ENCODE data around the gene TMEM198. TPM values are rescaled to one million over a fixed set of nuclear protein-coding genes. Genes with fewer than 3 reads are reported as not detected.

TMEM198 gene
- total RNA-seq, 6 experiments from 2014 or later: 0.68 to 3.2 (median 1.2) TPM

DNA sequence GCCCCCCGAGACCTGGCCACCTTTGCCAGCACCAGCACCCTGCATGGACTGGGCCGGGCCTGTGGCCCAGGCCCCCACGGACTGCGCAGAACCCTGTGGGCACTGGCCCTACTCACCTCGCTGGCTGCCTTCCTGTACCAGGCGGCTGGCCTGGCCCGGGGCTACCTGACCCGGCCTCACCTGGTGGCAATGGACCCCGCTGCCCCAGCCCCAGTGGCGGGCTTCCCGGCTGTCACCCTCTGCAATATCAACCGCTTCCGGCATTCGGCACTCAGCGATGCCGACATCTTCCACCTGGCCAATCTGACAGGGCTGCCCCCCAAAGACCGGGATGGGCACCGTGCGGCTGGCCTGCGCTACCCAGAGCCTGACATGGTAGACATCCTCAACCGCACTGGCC is 29.0 kb upstream of the TMEM198 start:
- ATAC-seq (no peak), DNase-seq (no peak)
- Histone ChIP-seq H3K36me3 (no peaks in the 10 kb centered on the region), H3K9me3 (no peaks in the 10 kb centered on the region), H3K27me3 (no peaks in the 10 kb centered on the region), H3K4me3 (no peak overlapping the region), H3K27ac (no peak overlapping the region), H3K4me1 (peaks cover 0 to 2% (median 0%) of the 10 kb centered on the region in 4 donors)
- WGBS (ENCODE audit: insufficient coverage, low coverage, low lambda C conversion rate, missing lambda C conversion rate): no CpG with 5 or more reads among the region's 21 CpGs
- intact Hi-C loops (cut with DNase I): no loop called here
- no peak for TF ChIP-seq POLR2A (IDR thresholded peaks at IDR 0.05)

DNA sequence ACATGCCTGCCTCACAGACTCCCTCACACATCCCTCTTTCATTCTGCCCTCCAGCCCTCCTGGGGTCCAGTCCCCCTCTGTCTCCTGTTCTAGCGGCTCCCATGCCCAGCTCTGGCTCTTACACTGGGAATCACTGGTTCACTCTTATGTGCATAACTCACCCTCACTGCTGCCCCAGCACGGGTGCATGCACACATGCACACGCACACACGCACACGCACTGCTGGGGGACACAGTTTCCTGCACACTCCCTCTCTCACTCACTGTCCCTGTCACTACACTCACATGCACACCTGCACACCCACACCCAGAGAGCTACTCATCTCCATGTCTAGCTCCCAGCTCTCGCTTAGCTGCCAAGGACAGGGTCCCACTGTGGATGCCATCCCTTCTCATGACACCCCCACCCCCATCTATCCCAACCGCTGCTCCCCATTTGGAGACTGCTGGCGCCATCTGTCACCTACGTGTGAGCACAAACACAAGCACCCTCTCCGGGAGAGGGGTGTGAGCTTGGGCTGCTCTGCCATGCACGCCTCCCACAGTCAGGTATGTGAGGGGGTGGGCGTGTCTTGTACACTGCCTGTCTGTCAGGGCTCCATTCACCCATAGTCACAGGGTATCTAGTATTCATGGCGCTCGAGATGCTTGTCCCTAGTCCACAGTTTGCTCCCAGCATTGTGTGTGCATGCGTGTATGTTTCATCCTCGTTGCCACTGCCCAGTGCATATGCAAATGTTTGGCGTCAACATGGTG is 27.8 kb upstream of the TMEM198 start:
- Histone ChIP-seq H3K9me3 (no peaks in the 10 kb centered on the region), H3K27me3 (no peaks in the 10 kb centered on the region), H3K4me3 (no peak overlapping the region), H3K36me3 (no peaks in the 10 kb centered on the region), H3K27ac (no peak overlapping the region), H3K4me1 (no peaks in the 10 kb centered on the region)
- TF ChIP-seq POLR2A (IDR thresholded peaks at IDR 0.05): no peak
- TF ChIP-seq, protein P1, sequence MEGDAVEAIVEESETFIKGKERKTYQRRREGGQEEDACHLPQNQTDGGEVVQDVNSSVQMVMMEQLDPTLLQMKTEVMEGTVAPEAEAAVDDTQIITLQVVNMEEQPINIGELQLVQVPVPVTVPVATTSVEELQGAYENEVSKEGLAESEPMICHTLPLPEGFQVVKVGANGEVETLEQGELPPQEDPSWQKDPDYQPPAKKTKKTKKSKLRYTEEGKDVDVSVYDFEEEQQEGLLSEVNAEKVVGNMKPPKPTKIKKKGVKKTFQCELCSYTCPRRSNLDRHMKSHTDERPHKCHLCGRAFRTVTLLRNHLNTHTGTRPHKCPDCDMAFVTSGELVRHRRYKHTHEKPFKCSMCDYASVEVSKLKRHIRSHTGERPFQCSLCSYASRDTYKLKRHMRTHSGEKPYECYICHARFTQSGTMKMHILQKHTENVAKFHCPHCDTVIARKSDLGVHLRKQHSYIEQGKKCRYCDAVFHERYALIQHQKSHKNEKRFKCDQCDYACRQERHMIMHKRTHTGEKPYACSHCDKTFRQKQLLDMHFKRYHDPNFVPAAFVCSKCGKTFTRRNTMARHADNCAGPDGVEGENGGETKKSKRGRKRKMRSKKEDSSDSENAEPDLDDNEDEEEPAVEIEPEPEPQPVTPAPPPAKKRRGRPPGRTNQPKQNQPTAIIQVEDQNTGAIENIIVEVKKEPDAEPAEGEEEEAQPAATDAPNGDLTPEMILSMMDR (IDR thresholded peaks at IDR 0.05): no peak
- WGBS (ENCODE audit: insufficient coverage, low coverage, low lambda C conversion rate, missing lambda C conversion rate): 69% methylated on average over 7 of the region's 17 CpGs
- intact Hi-C loops (cut with DNase I): no loop called here
- no peak for ATAC-seq
- DNase-seq: no peak

DNA sequence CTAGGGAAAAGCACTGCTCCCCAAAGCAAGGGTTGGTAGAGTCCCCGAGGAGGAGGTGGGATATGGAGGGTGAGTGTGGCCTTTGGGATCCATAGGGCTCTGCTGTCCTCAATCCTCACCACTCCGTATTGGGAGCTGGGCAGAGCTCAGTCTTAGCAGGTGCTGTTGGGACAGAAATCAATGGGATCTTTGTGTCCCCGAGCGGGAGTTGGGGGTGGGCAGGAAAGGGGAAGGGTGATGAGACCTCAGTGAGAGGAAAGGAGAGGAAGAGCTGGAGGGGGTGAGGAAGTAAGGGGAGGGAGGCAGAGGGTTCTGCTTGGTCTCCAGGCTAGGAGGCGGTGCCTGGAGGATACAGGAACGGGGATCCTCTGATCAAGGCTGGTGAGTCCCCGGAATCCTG is 26.9 kb upstream of the TMEM198 start:
- H3K27me3 ChIP-seq: no peaks in the 10 kb centered on the region
- no peak for TF ChIP-seq POLR2A (IDR thresholded peaks at IDR 0.05)
- TF ChIP-seq, protein P1 (IDR thresholded peaks at IDR 0.05): no peak
- ATAC-seq: no peak
- no peaks in the 10 kb centered on the region for H3K9me3 ChIP-seq
- no peak overlapping the region for H3K4me3 ChIP-seq
- no peaks in the 10 kb centered on the region for H3K36me3 ChIP-seq
- no peak for DNase-seq
- H3K27ac ChIP-seq: no peak overlapping the region
- 39% methylated on average over 4 of the region's 7 CpGs for WGBS (ENCODE audit: insufficient coverage, low coverage, low lambda C conversion rate, missing lambda C conversion rate)
- H3K4me1 ChIP-seq: no peaks in the 10 kb centered on the region
- intact Hi-C loops (cut with DNase I): no loop called here

DNA sequence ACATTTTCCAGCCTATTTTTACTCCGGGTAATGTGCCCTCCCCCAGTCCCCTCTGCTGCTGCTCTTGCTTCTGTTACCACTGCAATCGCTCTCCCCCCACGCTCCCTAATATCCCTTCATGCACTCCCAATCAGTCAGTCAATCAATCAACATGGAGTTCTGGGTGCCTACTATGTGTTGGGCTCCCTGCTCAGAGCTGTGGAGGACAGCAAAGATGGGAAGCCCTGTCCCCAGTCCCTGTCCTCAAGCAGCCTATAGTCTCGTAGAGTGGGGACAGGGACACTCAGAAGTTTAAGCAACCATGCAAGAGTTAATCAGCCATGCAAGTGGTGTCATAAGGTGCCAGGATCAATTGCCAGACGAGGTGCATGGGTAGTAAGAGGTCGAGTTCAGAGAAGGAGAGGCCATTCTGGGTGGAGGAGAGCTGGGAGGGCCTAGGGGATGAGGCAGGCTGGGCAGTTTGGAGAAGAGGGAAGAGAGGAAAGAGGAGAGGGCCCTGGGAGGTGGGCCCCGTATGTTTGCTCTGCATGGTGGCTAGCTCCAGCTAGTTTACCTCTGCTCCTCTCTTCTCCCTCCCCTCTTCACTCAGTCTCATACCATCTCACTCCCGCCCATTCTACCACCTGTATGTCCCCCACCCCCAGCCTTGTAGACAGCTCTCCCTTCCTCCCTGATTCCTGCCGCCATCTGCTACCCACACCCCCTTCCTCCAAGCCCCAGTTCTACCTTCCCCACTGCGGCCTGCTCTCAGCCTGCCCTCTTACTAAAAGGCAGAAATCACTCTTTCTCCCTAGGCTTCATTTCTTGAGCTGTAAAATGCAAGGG is 25.7 kb upstream of the TMEM198 start:
- no peaks in the 10 kb centered on the region for H3K36me3 ChIP-seq
- intact Hi-C loops (cut with DNase I): no loop called here
- DNase-seq: no peak
- no peaks in the 10 kb centered on the region for H3K9me3 ChIP-seq
- H3K27me3 ChIP-seq: peaks cover 0 to 6% of the 10 kb centered on the region in 2 donors
- H3K4me1 ChIP-seq: no peaks in the 10 kb centered on the region
- TF ChIP-seq, protein P1 (IDR thresholded peaks at IDR 0.05): no peak
- TF ChIP-seq POLR2A (IDR thresholded peaks at IDR 0.05): no peak
- 47% methylated on average over 9 of the region's 10 CpGs for WGBS (ENCODE audit: insufficient coverage, low coverage, low lambda C conversion rate, missing lambda C conversion rate)
- no peak for ATAC-seq
- H3K4me3 ChIP-seq: no peak overlapping the region
- no peak overlapping the region for H3K27ac ChIP-seq

DNA sequence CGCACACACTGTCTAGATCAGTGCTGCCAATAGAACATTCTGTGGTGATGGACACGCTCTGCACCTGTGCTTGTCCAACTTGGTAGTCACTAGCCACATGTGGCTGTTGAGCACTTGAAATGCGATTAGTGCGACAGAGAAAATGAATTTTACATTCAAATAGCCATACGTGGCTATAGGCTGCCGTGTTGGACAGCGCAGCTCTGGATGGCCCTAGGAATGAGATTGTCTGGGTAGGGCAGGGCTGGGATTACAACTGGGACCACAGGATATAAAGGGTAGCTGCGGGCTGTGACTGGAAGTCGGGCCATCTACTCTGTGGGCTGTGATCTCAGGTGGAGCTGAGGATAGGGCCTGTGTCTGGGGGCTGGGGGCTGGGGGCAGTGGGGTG is 24.3 kb upstream of the TMEM198 start:
- no peak for DNase-seq
- TF ChIP-seq, protein P1 (IDR thresholded peaks at IDR 0.05): no peak
- no peak for TF ChIP-seq POLR2A (IDR thresholded peaks at IDR 0.05)
- H3K4me1 ChIP-seq: no peaks in the 10 kb centered on the region
- peaks cover 0 to 20% of the 10 kb centered on the region in 2 donors for H3K27me3 ChIP-seq
- no peak for ATAC-seq
- intact Hi-C loops (cut with DNase I): no loop called here
- H3K9me3 ChIP-seq: no peaks in the 10 kb centered on the region
- H3K27ac ChIP-seq: no peak overlapping the region
- no peak overlapping the region for H3K4me3 ChIP-seq
- WGBS (ENCODE audit: insufficient coverage, low coverage, low lambda C conversion rate, missing lambda C conversion rate): 76% methylated on average over 5 of the region's 9 CpGs
- H3K36me3 ChIP-seq: no peaks in the 10 kb centered on the region

Measured in right lobe of liver (tissue), 6 donors.